K562 (cell line): ENCODE results near the gene AKNA. TPM values are rescaled to one million over a fixed set of nuclear protein-coding genes. Genes with fewer than 3 reads are reported as not detected.

Source experiments
- ATAC-seq: fragments of 200-7000 bp; cut with Tn5 transposase; 3 replicates; pipeline ENCODE4 v1.9.1; 2020; ENCODE audit warnings: moderate library complexity
- BruUV-seq: library from RNA; stranded (reverse); fragments of 400-500 nt; replicated peaks from 2 replicates; lab custom pipeline; 2021; lab: Mats Ljungman, UMichigan
- CTCF ChIA-PET: fragments of 300-600 bp; formaldehyde crosslinking; extraction: SDS; loops from one replicate; lab custom pipeline; 2021; ENCODE audit warnings: low intra/inter-chr PET ratio; lab: Yijun Ruan, JAX
- POLR2A ChIA-PET: fragments of 300-600, 350-650 bp; sonication (Branson Sonifier 250); formaldehyde crosslinking; extraction: SDS; loops from one replicate; lab custom pipeline; 2021; ENCODE audit warnings: antibody characterized with exemption, inconsistent platforms; lab: Yijun Ruan, JAX
- DNase-seq, 4 experiments: peaks; one replicate each; pipeline versions ENCODE4 v3.0.0 to v3.0.0-alpha.2; 2011 to 2018; ENCODE audit warnings: low spot score in 3 of 4, mixed read lengths in 3 of 4; ENCODE audit errors: extremely low read depth in 1 of 4
- FAIRE-seq: peaks from 2 replicates; lab custom pipeline; 2011; peaks lifted over from hg19 to GRCh38; lab: Jason Lieb, UNC
- H2AFZ ChIP-seq: 2 replicates; pipeline ENCODE4 v1.6.0; 2011; ENCODE audit warnings: low read depth, low read length, control low read depth, inconsistent platforms
- H3K27ac ChIP-seq: fragments of 200-600 bp; 3 replicates; pipeline ENCODE4 v1.8.0; 2011; ENCODE audit warnings: low read depth, mild to moderate bottlenecking, control low read depth, inconsistent platforms, low read length, moderate library complexity, mixed read lengths; ENCODE audit errors: extremely low read depth
- H3K27me3 ChIP-seq, 2 experiments: fragments of 300-600 bp in 1 of 2; 2 replicates in 1 of 2; 3 replicates in 1 of 2; pipeline versions ENCODE4 v1.6.0 to v1.8.0; 2011; ENCODE audit warnings: inconsistent platforms in 2 of 2, low read length in 2 of 2, mild to moderate bottlenecking in 1 of 2, mixed read lengths in 1 of 2, moderate library complexity in 1 of 2; ENCODE audit not compliant: control insufficient read depth in 2 of 2, insufficient read depth in 2 of 2
- H3K36me3 ChIP-seq: fragments of 300-600 bp; 3 replicates; pipeline ENCODE4 v1.8.0; 2011; ENCODE audit warnings: mild to moderate bottlenecking, low read length, inconsistent platforms; ENCODE audit not compliant: control insufficient read depth, insufficient read depth
- H3K4me1 ChIP-seq, 2 experiments: fragments of 200-600 bp in 1 of 2; replicated peaks in 1 of 2; 2 replicates in 1 of 2; 3 replicates in 1 of 2; pipeline versions ENCODE4 v1.5.1 to v1.8.0; 2011; ENCODE audit warnings: inconsistent platforms in 2 of 2, low read length in 2 of 2, mild to moderate bottlenecking in 1 of 2, mixed read lengths in 1 of 2, moderate library complexity in 1 of 2; ENCODE audit not compliant: control insufficient read depth in 2 of 2, insufficient read depth in 2 of 2
- H3K4me2 ChIP-seq: 2 replicates; pipeline ENCODE4 v1.6.1; 2011; ENCODE audit warnings: low read length, control low read depth, inconsistent platforms, mixed read lengths; ENCODE audit not compliant: insufficient read depth
- H3K4me3 ChIP-seq: fragments of 200-600 bp; sonication (generic), shearing (Covaris generic); 2 replicates; pipeline ENCODE4 v1.5.1; 2016; ENCODE audit warnings: control low read depth, inconsistent platforms
- H3K79me2 ChIP-seq: fragments of 200-600 bp; 3 replicates; pipeline ENCODE4 v1.8.0; 2011; ENCODE audit warnings: low read length, inconsistent platforms; ENCODE audit not compliant: control insufficient read depth, insufficient read depth
- H3K9ac ChIP-seq, 2 experiments: 2 replicates each; pipeline versions ENCODE4 v1.6.0 to v1.6.1; 2011; ENCODE audit warnings: low read depth in 2 of 2, low read length in 2 of 2, control low read depth in 1 of 2, inconsistent platforms in 1 of 2, mild to moderate bottlenecking in 1 of 2, mixed read lengths in 1 of 2; ENCODE audit not compliant: insufficient read depth in 1 of 2
- H3K9me1 ChIP-seq: one replicate; pipeline ENCODE4 v1.6.0; 2011; ENCODE audit warnings: inconsistent platforms, mild to moderate bottlenecking, low read length, moderate library complexity; ENCODE audit not compliant: control insufficient read depth, insufficient read depth
- H3K9me3 ChIP-seq: replicated peaks from 2 replicates; pipeline ENCODE4 v1.5.1; 2011; ENCODE audit warnings: low read depth, low read length, inconsistent platforms; ENCODE audit not compliant: control insufficient read depth, insufficient read depth
- H4K20me1 ChIP-seq: replicated peaks from 2 replicates; pipeline ENCODE4 v1.6.1; 2011; ENCODE audit warnings: low read length, inconsistent platforms, mixed read lengths; ENCODE audit not compliant: control insufficient read depth, insufficient read depth
- MEF2D ChIP-seq: conservative IDR thresholded peaks from 2 replicates; pipeline ENCODE4 v1.6.1; 2016; ENCODE audit warnings: low read depth, missing genetic modification characterization, missing compliant biosample characterization
- MTA2 ChIP-seq: fragments of 450-650 bp; IDR thresholded peaks from 2 replicates; pipeline ENCODE4 v1.6.1; 2016; ENCODE audit warnings: low read depth
- RERE ChIP-seq: sonication (generic); formaldehyde crosslinking; IDR thresholded peaks from 2 replicates; pipeline ENCODE4 v1.8.0; 2023; ENCODE audit warnings: missing genetic modification reagents, mild to moderate bottlenecking, borderline replicate concordance
- ZBTB40 ChIP-seq, 2 experiments: fragments of 450-650 bp in 1 of 2; sonication (generic) in 1 of 2; formaldehyde crosslinking in 1 of 2; IDR thresholded peaks; 2 replicates each; pipeline versions ENCODE4 v1.7.1 to v1.9.0; 2016 to 2022; ENCODE audit warnings: inconsistent platforms in 1 of 2, mild to moderate bottlenecking in 1 of 2, missing genetic modification reagents in 1 of 2
- ZNF324 ChIP-seq: fragments of 250-450 bp; sonication (Bioruptor Pico); IDR thresholded peaks from 2 replicates; pipeline ENCODE4 v1.4.0; 2020; ENCODE audit warnings: mild to moderate bottlenecking
- ZZZ3 ChIP-seq: fragments of 450-650 bp; IDR thresholded peaks from 2 replicates; pipeline ENCODE4 v1.6.1; 2016; ENCODE audit warnings: antibody characterized with exemption, mild to moderate bottlenecking, moderate library complexity
- WGBS: fragments of 100-300 bp; shearing (Covaris generic); methylation state at CpG from one replicate; pipeline ENCODE4 v1.1.6; 2016; ENCODE audit warnings: low coverage, mixed read lengths; ENCODE audit not compliant: insufficient coverage; ENCODE audit errors: missing lambda C conversion rate; 5-methylcytosine and 5-hydroxymethylcytosine counted together
- in situ Hi-C: fragments of 300-500 bp; cut with MboI; formaldehyde crosslinking; loops from 4 replicates; pipeline ENCODE4 v1.15.0; 2018; ENCODE audit warnings: inconsistent platforms, mixed read lengths
- intact Hi-C: fragments of 100-400 bp; cut with micrococcal nuclease; formaldehyde crosslinking; loops from 2 replicates; pipeline ENCODE4 v1.14.2; 2022
- polyA plus RNA-seq, 8 experiments: library from polyadenylated mRNA; depleted of rRNA in 4 of 8; stranded (reverse) in 5 of 8; unstranded in 3 of 8; fragments of >200 nt; fragmentation: Nextera tagmentation in 2 of 8; fragmentation: Illumina TruSeq in 1 of 8; extraction: Ambion mirVana in 2 of 8; extraction: Trizol in 1 of 8; gene quantifications; 2 replicates each; pipeline versions ENCODE4 v1.2.1 to v1.2.3, GENCODE V29; 2011 to 2014; ENCODE audit warnings: inconsistent platforms in 1 of 8, missing spikeins in 1 of 8
- total RNA-seq, 7 experiments: library from RNA; depleted of rRNA in 6 of 7; stranded (reverse); fragments of >200 nt in 6 of 7; fragmentation: Illumina TruSeq in 2 of 7; extraction: Trizol in 2 of 7; gene quantifications; 2 replicates each; pipeline versions ENCODE4 v1.2.1 to v1.2.3, GENCODE V29; 2011 to 2021; ENCODE audit warnings: low replicate concordance in 1 of 7

The AKNA gene
- total and polyA plus RNA-seq, 9 of the 15 experiments (the other 6 are each of a cell fraction or from before 2014, with no cell fraction given) = 0.29 to 20.5 (median 3.9) TPM

GRCh38 chr9:114366334-114367128, 21.3 kb downstream of the AKNA start:
- Histone ChIP-seq H3K4me3 (no peak overlapping the region), H3K4me1 (peaks cover 0 to 4% of the 10 kb centered on the region in 2 experiments; a peak in 1 of 5 replicates), H2AFZ (no peak overlapping the region), H3K79me2 (no peaks in the 10 kb centered on the region), H3K27me3 (no peaks in the 10 kb centered on the region), H3K36me3 (peaks cover 2% of the 10 kb centered on the region; the same call in 1 of the 3 replicates), H3K4me2 (no peak overlapping the region), H3K9me1 (no peaks in the 10 kb centered on the region), H4K20me1 (no peaks in the 10 kb centered on the region), H3K9ac (no peak overlapping the region), H3K27ac (no peak overlapping the region), H3K9me3 (no peaks in the 10 kb centered on the region)
- in situ Hi-C loops (no loop called here), intact Hi-C loops (no loop called here)
- WGBS = 57% methylated on average over 10 of the region's 10 CpGs
- DNase-seq (no peak), FAIRE-seq (no peak), ATAC-seq (no peak)
- ChIA-PET CTCF (no interaction called here), POLR2A (interaction anchor here (1.7 kb wide), 1 partner anchor 8 kb away, joined by 6 read pairs; no protein-coding TSS in a partner anchor)
- no TSS peak for BruUV-seq
- TF ChIP-seq ZBTB40 (IDR thresholded peaks at IDR 0.05) (no peak), ZBTB40 (CRISPR knock-in tag; IDR thresholded peaks at IDR 0.05) (no peak), ZNF324 (CRISPR knock-in tag) (no peak), MTA2 (no peak), ZZZ3 (no peak), RERE (CRISPR knock-in tag) (no peak), MEF2D (tag) (no peak)
